ENCODE results near the gene ATP13A4.

GRCh38 chr3:193548406-193548805, 6.3 kb downstream of the ATP13A4 start:
- TF ChIP-seq GABPA (IDR thresholded peaks at IDR 0.05; ENCODE audit: low read depth) (no peak), REST (IDR thresholded peaks at IDR 0.05; ENCODE audit: insufficient replicate concordance, low read depth) (no peak)
